ENCODE results near the gene LTA4H.

DNA sequence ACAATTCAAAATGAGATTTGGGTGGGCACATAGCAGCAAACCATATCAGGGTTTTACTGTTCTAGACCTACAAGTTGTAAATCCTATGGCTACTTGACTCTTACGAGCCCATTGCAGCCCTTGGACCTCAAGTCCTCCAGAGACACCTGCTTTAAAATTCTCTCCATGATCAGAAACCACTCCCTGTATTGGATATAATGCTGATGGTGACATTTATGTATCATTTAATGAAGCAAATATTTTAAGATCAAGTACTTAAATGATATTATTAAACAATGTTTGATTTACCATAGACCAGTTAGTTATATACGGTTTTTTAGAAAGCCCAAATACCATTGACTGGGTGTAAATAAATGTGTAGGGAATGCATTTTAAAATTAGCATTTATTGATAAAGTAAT is 68.1 kb downstream of the LTA4H start:
- TF ChIP-seq, protein P1, sequence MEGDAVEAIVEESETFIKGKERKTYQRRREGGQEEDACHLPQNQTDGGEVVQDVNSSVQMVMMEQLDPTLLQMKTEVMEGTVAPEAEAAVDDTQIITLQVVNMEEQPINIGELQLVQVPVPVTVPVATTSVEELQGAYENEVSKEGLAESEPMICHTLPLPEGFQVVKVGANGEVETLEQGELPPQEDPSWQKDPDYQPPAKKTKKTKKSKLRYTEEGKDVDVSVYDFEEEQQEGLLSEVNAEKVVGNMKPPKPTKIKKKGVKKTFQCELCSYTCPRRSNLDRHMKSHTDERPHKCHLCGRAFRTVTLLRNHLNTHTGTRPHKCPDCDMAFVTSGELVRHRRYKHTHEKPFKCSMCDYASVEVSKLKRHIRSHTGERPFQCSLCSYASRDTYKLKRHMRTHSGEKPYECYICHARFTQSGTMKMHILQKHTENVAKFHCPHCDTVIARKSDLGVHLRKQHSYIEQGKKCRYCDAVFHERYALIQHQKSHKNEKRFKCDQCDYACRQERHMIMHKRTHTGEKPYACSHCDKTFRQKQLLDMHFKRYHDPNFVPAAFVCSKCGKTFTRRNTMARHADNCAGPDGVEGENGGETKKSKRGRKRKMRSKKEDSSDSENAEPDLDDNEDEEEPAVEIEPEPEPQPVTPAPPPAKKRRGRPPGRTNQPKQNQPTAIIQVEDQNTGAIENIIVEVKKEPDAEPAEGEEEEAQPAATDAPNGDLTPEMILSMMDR (IDR thresholded peaks at IDR 0.05 in 8 of 11, conservative IDR thresholded peaks at IDR 0.05 in 3 of 11), result no peak
- no peak for TF ChIP-seq POLR2A (IDR thresholded peaks at IDR 0.05)
- TF ChIP-seq POLR2AphosphoS5 (IDR thresholded peaks at IDR 0.05), result no peak

Measured in spleen (tissue), 7 donors.